Endothelial cell (in vitro differentiated cells): ENCODE data around the gene ZNF827. TPM values are rescaled to one million over a fixed set of nuclear protein-coding genes. Genes with fewer than 3 reads are reported as not detected.

Experiments
- DNase-seq: peaks from one replicate; pipeline ENCODE4 v3.0.0; 2021; ENCODE audit warnings: low spot score
- H3K27ac Mint-ChIP-seq: one replicate; pipeline ENCODE4 v1.8.0; 2021; ENCODE audit warnings: mixed read lengths, inconsistent platforms; ENCODE audit not compliant: unreplicated experiment
- H3K27me3 Mint-ChIP-seq: one replicate; pipeline ENCODE4 v1.8.0; 2021; ENCODE audit warnings: mild to moderate bottlenecking, moderate library complexity, mixed read lengths, inconsistent platforms; ENCODE audit not compliant: unreplicated experiment
- H3K36me3 Mint-ChIP-seq: one replicate; pipeline ENCODE4 v1.8.0; 2021; ENCODE audit warnings: mild to moderate bottlenecking, low read depth, mixed read lengths, inconsistent platforms; ENCODE audit not compliant: unreplicated experiment
- H3K4me1 Mint-ChIP-seq: one replicate; pipeline ENCODE4 v1.8.0; 2021; ENCODE audit warnings: mild to moderate bottlenecking, mixed read lengths, inconsistent platforms; ENCODE audit not compliant: unreplicated experiment
- H3K4me3 Mint-ChIP-seq: one replicate; pipeline ENCODE4 v1.8.0; 2021; ENCODE audit warnings: mild to moderate bottlenecking, mixed read lengths, inconsistent platforms; ENCODE audit not compliant: unreplicated experiment
- H3K9me3 Mint-ChIP-seq: one replicate; pipeline ENCODE4 v1.8.0; 2021; ENCODE audit warnings: mixed read lengths, inconsistent platforms; ENCODE audit not compliant: unreplicated experiment
- CTCF ChIP-seq: fragments of 200-600 bp; sonication (generic); IDR thresholded peaks from one replicate; pipeline ENCODE4 v1.5.0; 2021; ENCODE audit warnings: antibody characterized with exemption; ENCODE audit not compliant: unreplicated experiment
- total RNA-seq: library from RNA; stranded (reverse); fragmentation: NEBNext Ultra II Directional; extraction: Animal tissue kit (Norgen Biotek cat#: 25700); gene quantifications from one replicate; pipeline ENCODE4 v1.2.1, GENCODE V29; 2021; ENCODE audit not compliant: unreplicated experiment

ZNF827 gene
- total RNA-seq, 1 donor from 2014 or later = 22.8 TPM

- H3K9me3 Mint-ChIP-seq = no peaks in the 10 kb centered on the region
- H3K27ac Mint-ChIP-seq = no peak overlapping the region
- H3K27me3 Mint-ChIP-seq = no peaks in the 10 kb centered on the region
- DNase-seq = no peak
- H3K4me1 Mint-ChIP-seq = peaks cover 14% of the 10 kb centered on the region
- no peak for TF ChIP-seq CTCF
- H3K4me3 Mint-ChIP-seq = no peak overlapping the region
- H3K36me3 Mint-ChIP-seq = peaks cover 24% of the 10 kb centered on the region
Measured at GRCh38 chr4:145824463-145824862, 114.2 kb downstream of the ZNF827 start.

GRCh38 chr4:145823743-145824142 is 114.9 kb downstream of the ZNF827 start:
- Mint-ChIP-seq H3K36me3 (peaks cover 24% of the 10 kb centered on the region), H3K9me3 (no peaks in the 10 kb centered on the region), H3K4me3 (no peak overlapping the region), H3K27ac (no peak overlapping the region), H3K4me1 (peaks cover 14% of the 10 kb centered on the region), H3K27me3 (no peaks in the 10 kb centered on the region)
- DNase-seq = no peak
- no peak for TF ChIP-seq CTCF

- peaks cover 14% of the 10 kb centered on the region for H3K4me1 Mint-ChIP-seq
- DNase-seq = no peak
- no peaks in the 10 kb centered on the region for H3K27me3 Mint-ChIP-seq
- H3K9me3 Mint-ChIP-seq = no peaks in the 10 kb centered on the region
- H3K36me3 Mint-ChIP-seq = peaks cover 25% of the 10 kb centered on the region
- H3K4me3 Mint-ChIP-seq = no peak overlapping the region
- no peak overlapping the region for H3K27ac Mint-ChIP-seq
- no peak for TF ChIP-seq CTCF
Measured at GRCh38 chr4:145822581-145822980, 116.0 kb downstream of the ZNF827 start.

GRCh38 chr4:145822181-145822580 is 116.4 kb downstream of the ZNF827 start:
- Mint-ChIP-seq H3K4me1 (peaks cover 14% of the 10 kb centered on the region), H3K9me3 (no peaks in the 10 kb centered on the region), H3K4me3 (no peak overlapping the region), H3K27ac (no peak overlapping the region), H3K27me3 (no peaks in the 10 kb centered on the region), H3K36me3 (peaks cover 27% of the 10 kb centered on the region)
- no peak for TF ChIP-seq CTCF
- DNase-seq = no peak

- H3K4me1 Mint-ChIP-seq = peaks cover 14% of the 10 kb centered on the region
- H3K27ac Mint-ChIP-seq = no peak overlapping the region
- no peak for TF ChIP-seq CTCF
Measured at GRCh38 chr4:145821766-145822165, 116.9 kb downstream of the ZNF827 start.

More at GRCh38 chr4:145821766-145822165, 116.9 kb downstream of the ZNF827 start:
- no peaks in the 10 kb centered on the region for H3K27me3 Mint-ChIP-seq
- no peak overlapping the region for H3K4me3 Mint-ChIP-seq
- H3K9me3 Mint-ChIP-seq = no peaks in the 10 kb centered on the region
- peaks cover 24% of the 10 kb centered on the region for H3K36me3 Mint-ChIP-seq
- DNase-seq = no peak
